AG04449 (cell line): ENCODE data around the gene C15orf39.
"Not testable (repeated sequence)": the region's sequence is repeated elsewhere in the genome, so short reads cannot be mapped to it uniquely, and the experiment has no call there.

Experiments
- CTCF ChIA-PET: fragments of 350-600 bp; formaldehyde crosslinking; extraction: SDS; loops from one replicate; lab custom pipeline; 2021; ENCODE audit warnings: antibody characterized with exemption; lab: Yijun Ruan, JAX
- POLR2A ChIA-PET: fragments of 400-600, 350-600 bp; formaldehyde crosslinking; extraction: SDS; loops from one replicate; lab custom pipeline; 2020; ENCODE audit warnings: antibody characterized with exemption, inconsistent platforms; lab: Yijun Ruan, JAX
- DNase-seq: peaks from one replicate; pipeline ENCODE4 v3.0.0-alpha.2; 2010; ENCODE audit warnings: low read depth, low spot score
- H3K4me3 ChIP-seq: 2 replicates; pipeline ENCODE4 v1.5.1; 2011; ENCODE audit warnings: low read depth, mild to moderate bottlenecking, control low read depth, low read length
- TF ChIP-seq, protein P1 (sequence below): IDR thresholded peaks from one replicate; pipeline ENCODE4 v1.5.1; 2011; ENCODE audit warnings: mild to moderate bottlenecking, moderate library complexity, low read length, control low read depth, inconsistent platforms; ENCODE audit not compliant: insufficient read depth; ENCODE audit errors: missing control alignments

Gene C15orf39

GRCh38 chr15:75225951-75226732 lies 24.5 kb downstream of the C15orf39 start:
- POLR2A ChIA-PET: no interaction called here
- TF ChIP-seq, protein P1, sequence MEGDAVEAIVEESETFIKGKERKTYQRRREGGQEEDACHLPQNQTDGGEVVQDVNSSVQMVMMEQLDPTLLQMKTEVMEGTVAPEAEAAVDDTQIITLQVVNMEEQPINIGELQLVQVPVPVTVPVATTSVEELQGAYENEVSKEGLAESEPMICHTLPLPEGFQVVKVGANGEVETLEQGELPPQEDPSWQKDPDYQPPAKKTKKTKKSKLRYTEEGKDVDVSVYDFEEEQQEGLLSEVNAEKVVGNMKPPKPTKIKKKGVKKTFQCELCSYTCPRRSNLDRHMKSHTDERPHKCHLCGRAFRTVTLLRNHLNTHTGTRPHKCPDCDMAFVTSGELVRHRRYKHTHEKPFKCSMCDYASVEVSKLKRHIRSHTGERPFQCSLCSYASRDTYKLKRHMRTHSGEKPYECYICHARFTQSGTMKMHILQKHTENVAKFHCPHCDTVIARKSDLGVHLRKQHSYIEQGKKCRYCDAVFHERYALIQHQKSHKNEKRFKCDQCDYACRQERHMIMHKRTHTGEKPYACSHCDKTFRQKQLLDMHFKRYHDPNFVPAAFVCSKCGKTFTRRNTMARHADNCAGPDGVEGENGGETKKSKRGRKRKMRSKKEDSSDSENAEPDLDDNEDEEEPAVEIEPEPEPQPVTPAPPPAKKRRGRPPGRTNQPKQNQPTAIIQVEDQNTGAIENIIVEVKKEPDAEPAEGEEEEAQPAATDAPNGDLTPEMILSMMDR: no peak
- H3K4me3 ChIP-seq: no peak overlapping the region
- CTCF ChIA-PET: no interaction called here
- DNase-seq: no peak

GRCh38 chr15:75227112-75227511 lies 25.4 kb downstream of the C15orf39 start:
- CTCF ChIA-PET, POLR2A ChIA-PET, DNase-seq, H3K4me3 ChIP-seq: not testable (repeated sequence)

- TF ChIP-seq, protein P1: no peak
- CTCF ChIA-PET: no interaction called here
- POLR2A ChIA-PET: no interaction called here
- H3K4me3 ChIP-seq: no peak overlapping the region
- no peak for DNase-seq
Observed at GRCh38 chr15:75227663-75228280, 26.1 kb downstream of the C15orf39 start.

DNA sequence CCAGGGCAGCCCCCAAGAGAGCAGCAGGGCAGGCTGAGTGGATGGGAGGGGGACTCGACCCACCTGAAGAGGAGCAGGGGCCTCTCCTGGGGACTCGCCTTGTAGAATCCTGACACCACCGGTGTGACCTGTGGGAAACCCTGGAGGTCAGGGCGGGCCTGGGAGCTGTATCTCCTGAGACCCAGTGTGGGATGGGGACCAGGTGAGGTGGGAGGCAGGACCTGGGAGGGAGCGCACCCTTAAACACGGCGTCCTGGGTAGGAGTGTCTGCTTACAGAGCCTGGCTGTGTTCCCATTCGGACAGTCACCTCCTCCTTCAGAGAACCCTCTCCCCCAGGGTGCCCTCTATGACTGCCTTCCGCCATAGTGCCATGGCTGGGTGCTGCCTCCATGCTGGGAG lies 27.1 kb downstream of the C15orf39 start:
- ChIA-PET CTCF (no interaction called here), POLR2A (no interaction called here)
- no peak for DNase-seq
- H3K4me3 ChIP-seq: no peak overlapping the region
- TF ChIP-seq, protein P1: no peak

DNA sequence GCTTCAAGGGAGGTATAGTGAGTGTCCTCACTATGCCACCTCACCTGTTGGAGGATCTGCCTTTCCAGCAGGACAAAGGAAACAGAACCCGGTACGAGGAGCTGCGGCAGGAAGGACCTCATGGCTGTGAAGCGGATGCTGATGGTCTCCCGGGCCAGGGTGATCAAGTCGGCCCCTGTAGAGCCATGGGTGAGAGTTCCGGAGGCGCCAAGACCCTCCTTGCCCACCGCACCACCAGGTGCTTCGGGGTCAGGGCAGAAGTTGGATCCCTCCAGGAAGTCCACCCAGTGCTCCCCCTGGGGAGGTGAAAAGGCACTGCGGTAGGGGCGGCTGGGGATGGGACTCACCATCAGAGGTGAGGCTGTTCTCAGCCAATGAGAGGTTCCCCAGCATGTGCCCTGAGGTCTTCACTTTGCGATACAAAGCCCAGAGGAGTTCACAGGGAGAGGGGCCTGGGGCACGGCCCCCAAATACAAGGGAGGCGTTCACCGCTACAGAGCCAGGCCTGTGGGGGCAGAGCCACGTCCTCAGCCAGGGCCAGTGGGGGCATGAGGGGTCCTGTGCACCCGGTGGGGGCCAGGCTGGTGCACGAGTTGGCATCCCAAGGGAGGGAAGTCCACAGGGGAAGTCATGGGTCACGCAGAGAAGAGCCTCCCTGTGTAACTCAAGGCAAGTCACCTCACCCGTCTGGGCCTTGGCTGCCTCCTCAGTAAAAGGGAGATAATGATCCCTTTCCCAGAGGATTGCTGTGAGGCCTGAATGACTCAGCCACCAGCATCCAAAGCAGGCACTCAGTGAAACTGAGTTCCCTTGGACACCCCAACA lies 27.7 kb downstream of the C15orf39 start:
- H3K4me3 ChIP-seq: no peak overlapping the region
- no peak for DNase-seq
- TF ChIP-seq, protein P1: no peak
- ChIA-PET POLR2A (no interaction called here), CTCF (interaction anchor here (1.1 kb wide), 1 partner anchor 9 kb away, joined by 3 read pairs; no protein-coding TSS in a partner anchor)

GRCh38 chr15:75230016-75230343 lies 28.3 kb downstream of the C15orf39 start:
- POLR2A ChIA-PET: no interaction called here

More at GRCh38 chr15:75230016-75230343, 28.3 kb downstream of the C15orf39 start:
- DNase-seq: no peak
- TF ChIP-seq, protein P1: no peak
- CTCF ChIA-PET: interaction anchor here (1.1 kb wide), 1 partner anchor 10 kb away, joined by 3 read pairs; no protein-coding TSS in a partner anchor
- H3K4me3 ChIP-seq: no peak overlapping the region
